ENCODE results near the gene ZNF750.

Gene ZNF750

DNA sequence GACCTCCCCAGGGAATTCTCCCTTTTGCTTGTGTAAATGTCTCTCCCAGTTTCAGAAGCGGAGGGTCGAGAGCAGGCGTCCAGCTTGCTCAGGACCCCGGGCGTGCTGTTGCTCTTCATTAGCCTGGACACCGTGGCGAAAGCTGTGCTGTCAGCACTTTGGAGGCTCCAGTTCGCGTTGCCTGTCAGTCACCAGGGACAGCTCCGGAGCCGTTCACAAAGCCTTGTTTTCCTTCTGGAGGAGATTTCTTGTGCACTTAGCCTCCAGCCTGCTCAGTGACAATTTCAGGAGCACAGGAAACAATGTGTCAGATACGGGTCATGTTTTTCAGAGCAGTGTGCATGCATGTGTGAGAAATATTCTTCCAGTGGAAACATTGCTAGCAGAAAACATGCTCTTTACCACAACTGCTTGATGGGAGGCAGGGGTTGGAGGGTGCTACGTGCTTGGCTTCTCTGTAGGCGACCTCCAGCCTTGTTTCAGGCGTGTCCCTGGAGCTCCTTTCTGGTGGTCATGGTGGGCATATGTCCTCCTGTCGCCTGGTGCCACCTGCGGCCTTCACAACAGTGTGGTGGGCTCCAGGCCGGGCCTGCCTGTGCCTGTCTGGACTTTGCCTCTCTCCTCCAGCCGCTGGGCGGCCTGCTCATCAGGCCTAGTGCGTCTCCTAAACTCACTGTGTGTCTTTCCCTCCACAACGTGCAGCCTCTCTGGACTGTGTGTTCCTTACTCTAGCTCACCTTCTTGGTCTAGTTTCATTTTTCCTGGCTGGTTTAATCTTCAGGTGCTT is 29.0 kb downstream of the ZNF750 start:
- peaks cover 10% of the 10 kb centered on the region for H3K4me1 ChIP-seq (ENCODE audit: insufficient read depth, low read length, severe bottlenecking)
- H3K79me2 ChIP-seq (ENCODE audit: insufficient read depth, low read length), result no peaks in the 10 kb centered on the region
- H3K9ac ChIP-seq (ENCODE audit: low read length), result no peak overlapping the region
- H3K27me3 ChIP-seq (ENCODE audit: insufficient read depth, low read length), result no peaks in the 10 kb centered on the region
- no peaks in the 10 kb centered on the region for H3K9me3 ChIP-seq (ENCODE audit: low read length)
- no peaks in the 10 kb centered on the region for H3K9me2 ChIP-seq (ENCODE audit: low read depth, low read length)
- H4K20me1 ChIP-seq (ENCODE audit: insufficient read depth, low read length), result no peaks in the 10 kb centered on the region
- H3K4me3 ChIP-seq (ENCODE audit: low read depth, low read length, poor library complexity, severe bottlenecking), result no peak overlapping the region
- TF ChIP-seq, protein P1, sequence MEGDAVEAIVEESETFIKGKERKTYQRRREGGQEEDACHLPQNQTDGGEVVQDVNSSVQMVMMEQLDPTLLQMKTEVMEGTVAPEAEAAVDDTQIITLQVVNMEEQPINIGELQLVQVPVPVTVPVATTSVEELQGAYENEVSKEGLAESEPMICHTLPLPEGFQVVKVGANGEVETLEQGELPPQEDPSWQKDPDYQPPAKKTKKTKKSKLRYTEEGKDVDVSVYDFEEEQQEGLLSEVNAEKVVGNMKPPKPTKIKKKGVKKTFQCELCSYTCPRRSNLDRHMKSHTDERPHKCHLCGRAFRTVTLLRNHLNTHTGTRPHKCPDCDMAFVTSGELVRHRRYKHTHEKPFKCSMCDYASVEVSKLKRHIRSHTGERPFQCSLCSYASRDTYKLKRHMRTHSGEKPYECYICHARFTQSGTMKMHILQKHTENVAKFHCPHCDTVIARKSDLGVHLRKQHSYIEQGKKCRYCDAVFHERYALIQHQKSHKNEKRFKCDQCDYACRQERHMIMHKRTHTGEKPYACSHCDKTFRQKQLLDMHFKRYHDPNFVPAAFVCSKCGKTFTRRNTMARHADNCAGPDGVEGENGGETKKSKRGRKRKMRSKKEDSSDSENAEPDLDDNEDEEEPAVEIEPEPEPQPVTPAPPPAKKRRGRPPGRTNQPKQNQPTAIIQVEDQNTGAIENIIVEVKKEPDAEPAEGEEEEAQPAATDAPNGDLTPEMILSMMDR (IDR thresholded peaks at IDR 0.05; ENCODE audit: low read length), result no peak
- no peak for TF ChIP-seq EZH2 (IDR thresholded peaks at IDR 0.05; ENCODE audit: borderline replicate concordance, low read length)
- H3K4me2 ChIP-seq (ENCODE audit: low read length), result no peak overlapping the region
- H3K27ac ChIP-seq (ENCODE audit: low read depth, low read length, poor library complexity, severe bottlenecking), result peak overlapping the region; percentile 67
- H2AFZ ChIP-seq (ENCODE audit: low read length), result no peak overlapping the region
- peaks cover 39% of the 10 kb centered on the region for H3K36me3 ChIP-seq (ENCODE audit: insufficient read depth, low read length)
- no peaks in the 10 kb centered on the region for H3F3A ChIP-seq (ENCODE audit: insufficient read depth, low read length)

DNA sequence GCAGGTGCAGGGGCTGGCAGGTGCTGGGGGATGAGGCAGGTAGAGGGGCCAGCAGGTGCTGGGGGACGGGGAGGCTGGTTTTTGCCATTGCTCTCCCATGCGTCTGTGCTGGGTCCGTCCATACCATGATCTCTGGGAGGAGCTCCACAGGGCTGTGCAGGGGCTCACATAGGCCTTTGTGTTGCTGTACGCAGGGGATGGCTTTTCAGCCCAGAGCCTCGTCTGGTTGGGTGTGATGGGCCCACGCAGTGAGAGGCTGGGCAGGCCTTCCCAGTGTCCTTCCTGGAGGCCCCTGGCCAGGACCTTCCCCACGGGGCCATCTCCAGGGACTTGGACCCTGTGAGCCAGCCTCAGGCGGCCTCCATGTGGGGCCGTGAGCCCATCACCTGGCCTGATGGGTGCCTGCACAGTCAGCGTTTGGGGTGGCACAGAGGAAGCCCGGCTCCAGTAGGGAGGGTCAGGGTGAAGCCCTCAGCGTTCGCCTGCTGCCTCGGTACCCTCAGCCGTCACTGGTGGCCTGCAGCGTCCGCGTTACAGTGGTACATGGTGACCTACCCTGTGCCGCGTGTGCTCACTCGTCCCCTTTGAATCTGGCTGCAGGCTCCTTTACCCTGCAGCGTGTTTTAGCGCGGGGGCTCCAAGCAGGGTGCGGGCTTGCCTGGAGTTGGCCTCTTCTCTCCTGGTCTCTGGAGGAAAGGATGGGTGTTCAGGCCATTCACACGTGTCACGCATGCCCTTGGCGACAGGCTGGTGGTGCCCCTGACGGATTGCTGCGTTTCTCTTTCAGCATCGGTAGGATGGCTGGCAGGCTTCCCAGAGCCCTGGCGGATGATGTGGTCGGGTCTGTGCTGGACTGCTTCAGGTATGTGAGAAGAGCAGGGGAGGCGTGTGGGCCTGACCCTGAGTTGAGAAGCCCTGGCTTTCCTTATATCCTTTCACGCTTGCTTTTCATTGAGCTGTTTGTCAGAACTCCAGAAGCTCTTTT is 30.6 kb downstream of the ZNF750 start:
- H3F3A ChIP-seq (ENCODE audit: insufficient read depth, low read length), result no peaks in the 10 kb centered on the region

DNA sequence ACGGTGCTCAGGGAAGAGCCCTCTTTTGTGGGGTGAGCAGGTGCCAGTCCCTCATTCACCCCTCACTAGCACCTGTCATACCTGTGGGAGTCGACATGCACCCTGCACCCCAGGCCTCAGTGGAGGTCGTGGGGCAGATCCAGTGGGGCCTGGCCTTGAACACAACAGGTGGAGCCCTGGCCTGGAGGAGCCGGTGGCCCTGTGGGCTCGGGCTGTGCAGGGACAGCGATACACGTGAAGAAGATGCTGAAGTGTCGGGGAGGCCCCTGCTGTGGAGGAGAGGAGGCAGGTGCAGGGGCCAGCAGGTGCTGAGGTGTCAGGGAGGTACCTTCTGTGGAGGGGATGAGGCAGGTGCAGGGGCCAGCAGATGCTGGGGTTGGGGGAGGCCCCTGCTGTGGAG is 31.8 kb downstream of the ZNF750 start:
- Histone ChIP-seq H2AFZ (ENCODE audit: low read length) (no peak overlapping the region), H3K27ac (ENCODE audit: low read depth, low read length, poor library complexity, severe bottlenecking) (peak overlapping the region; percentile 47), H3F3A (ENCODE audit: insufficient read depth, low read length) (no peaks in the 10 kb centered on the region), H4K20me1 (ENCODE audit: insufficient read depth, low read length) (no peaks in the 10 kb centered on the region), H3K4me1 (ENCODE audit: insufficient read depth, low read length, severe bottlenecking) (peaks cover 10% of the 10 kb centered on the region), H3K27me3 (ENCODE audit: insufficient read depth, low read length) (no peaks in the 10 kb centered on the region), H3K9me2 (ENCODE audit: low read depth, low read length) (no peaks in the 10 kb centered on the region), H3K9me3 (ENCODE audit: low read length) (no peaks in the 10 kb centered on the region), H3K79me2 (ENCODE audit: insufficient read depth, low read length) (no peaks in the 10 kb centered on the region), H3K4me2 (ENCODE audit: low read length) (no peak overlapping the region), H3K4me3 (ENCODE audit: low read depth, low read length, poor library complexity, severe bottlenecking) (no peak overlapping the region), H3K9ac (ENCODE audit: low read length) (no peak overlapping the region), H3K36me3 (ENCODE audit: insufficient read depth, low read length) (peaks cover 30% of the 10 kb centered on the region)
- TF ChIP-seq, protein P1 (IDR thresholded peaks at IDR 0.05; ENCODE audit: low read length), result no peak
- no peak for TF ChIP-seq EZH2 (IDR thresholded peaks at IDR 0.05; ENCODE audit: borderline replicate concordance, low read length)

More for the DNA sequence above, 30.6 kb downstream of the ZNF750 start:
- no peaks in the 10 kb centered on the region for H3K79me2 ChIP-seq (ENCODE audit: insufficient read depth, low read length)
- TF ChIP-seq, protein P1 (IDR thresholded peaks at IDR 0.05; ENCODE audit: low read length), result no peak
- TF ChIP-seq EZH2 (IDR thresholded peaks at IDR 0.05; ENCODE audit: borderline replicate concordance, low read length), result no peak
- H3K9me3 ChIP-seq (ENCODE audit: low read length), result no peaks in the 10 kb centered on the region
- H3K36me3 ChIP-seq (ENCODE audit: insufficient read depth, low read length), result peaks cover 30% of the 10 kb centered on the region
- H3K27me3 ChIP-seq (ENCODE audit: insufficient read depth, low read length), result no peaks in the 10 kb centered on the region
- no peak overlapping the region for H3K4me3 ChIP-seq (ENCODE audit: low read depth, low read length, poor library complexity, severe bottlenecking)
- H3K27ac ChIP-seq (ENCODE audit: low read depth, low read length, poor library complexity, severe bottlenecking), result peak overlapping the region; percentile 47
- peaks cover 10% of the 10 kb centered on the region for H3K4me1 ChIP-seq (ENCODE audit: insufficient read depth, low read length, severe bottlenecking)
- no peaks in the 10 kb centered on the region for H3K9me2 ChIP-seq (ENCODE audit: low read depth, low read length)
- H4K20me1 ChIP-seq (ENCODE audit: insufficient read depth, low read length), result no peaks in the 10 kb centered on the region
- no peak overlapping the region for H3K9ac ChIP-seq (ENCODE audit: low read length)
- no peak overlapping the region for H3K4me2 ChIP-seq (ENCODE audit: low read length)
- H2AFZ ChIP-seq (ENCODE audit: low read length), result no peak overlapping the region

All from OCI-LY1 (cell line).